GM18520 (cell line): Measurements from ENCODE around the gene F2RL2.

Source experiments
- ATAC-seq: cut with Tn5 transposase; IDR thresholded peaks from one replicate; pipeline ENCODE4 v1.9.1; 2021; ENCODE audit not compliant: unreplicated experiment

The F2RL2 gene, protein sequence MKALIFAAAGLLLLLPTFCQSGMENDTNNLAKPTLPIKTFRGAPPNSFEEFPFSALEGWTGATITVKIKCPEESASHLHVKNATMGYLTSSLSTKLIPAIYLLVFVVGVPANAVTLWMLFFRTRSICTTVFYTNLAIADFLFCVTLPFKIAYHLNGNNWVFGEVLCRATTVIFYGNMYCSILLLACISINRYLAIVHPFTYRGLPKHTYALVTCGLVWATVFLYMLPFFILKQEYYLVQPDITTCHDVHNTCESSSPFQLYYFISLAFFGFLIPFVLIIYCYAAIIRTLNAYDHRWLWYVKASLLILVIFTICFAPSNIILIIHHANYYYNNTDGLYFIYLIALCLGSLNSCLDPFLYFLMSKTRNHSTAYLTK

DNA sequence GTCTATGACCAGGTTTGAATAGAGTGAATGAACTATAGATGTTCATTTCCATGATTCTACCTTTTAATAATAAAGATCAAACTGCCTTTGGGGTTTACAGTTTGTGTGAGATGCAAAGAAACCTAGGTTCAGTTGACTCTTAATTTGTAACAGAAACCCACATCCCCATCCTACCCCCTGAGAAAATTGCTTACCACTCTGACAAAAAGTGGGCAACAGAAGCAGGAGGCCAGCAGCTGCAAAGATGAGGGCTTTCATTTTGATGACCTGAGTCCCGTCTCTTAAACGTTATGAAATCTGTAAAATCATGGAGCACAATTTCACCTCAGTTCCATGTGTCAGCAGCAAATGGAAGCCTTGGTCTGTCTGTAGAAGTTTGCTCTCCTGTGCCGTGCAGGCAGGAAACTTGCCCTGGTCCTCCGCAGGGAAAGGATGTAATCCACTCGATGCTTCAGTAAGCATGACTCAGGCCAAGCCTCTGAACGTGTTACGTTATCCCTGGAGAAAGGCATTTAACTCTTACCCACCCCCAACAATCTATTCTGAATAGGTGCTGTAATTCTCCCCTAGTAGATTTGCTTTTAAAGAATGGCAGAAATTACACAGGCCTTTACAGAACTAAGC, at the start of gene F2RL2:
Gene F2RL2, minus strand, starts transcription at position 431 of the 624 bp plus-strand sequence. Its CDS starts 173 bp downstream, at position 258.
- no peak for ATAC-seq

DNA sequence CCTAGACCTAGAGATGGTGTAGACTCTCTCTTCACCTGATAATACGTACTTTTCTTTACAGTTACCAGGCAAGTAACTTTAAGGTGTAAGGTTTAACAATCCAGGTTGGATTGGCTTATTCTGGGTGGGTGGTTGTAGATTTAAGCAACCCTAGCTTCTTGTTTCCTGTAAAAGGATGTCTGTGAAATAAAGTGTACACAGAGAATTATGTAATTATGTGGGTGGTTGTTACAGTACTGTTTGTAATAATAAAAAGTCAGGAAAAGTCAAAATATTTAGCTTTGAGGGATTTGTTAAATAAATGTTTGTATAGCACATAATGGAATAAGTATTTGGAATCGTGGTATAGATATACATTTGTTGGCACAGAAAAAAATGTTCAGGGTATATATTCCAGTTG, 49.0 kb upstream of the F2RL2 start:
- ATAC-seq: no peak

DNA sequence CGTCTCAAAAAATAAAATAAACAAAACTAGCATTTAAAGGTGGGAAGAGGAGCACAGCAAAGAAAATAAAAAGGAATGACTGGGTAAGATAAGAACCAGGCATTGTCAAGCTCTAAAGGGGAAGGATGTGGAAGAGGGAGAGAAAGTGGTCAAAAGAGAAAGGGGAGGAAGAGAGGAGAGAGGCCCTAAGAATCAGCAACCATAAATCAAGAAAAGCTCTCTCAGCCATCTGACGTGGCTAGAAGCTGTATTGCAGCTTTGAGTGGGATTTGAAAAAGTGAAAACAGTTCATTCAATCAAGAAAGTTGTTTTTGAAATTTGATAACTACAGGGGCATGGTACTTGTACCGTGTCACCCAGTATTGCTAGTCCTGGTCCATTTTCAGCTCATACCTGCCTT, 47.3 kb upstream of the F2RL2 start:
- no peak for ATAC-seq

DNA sequence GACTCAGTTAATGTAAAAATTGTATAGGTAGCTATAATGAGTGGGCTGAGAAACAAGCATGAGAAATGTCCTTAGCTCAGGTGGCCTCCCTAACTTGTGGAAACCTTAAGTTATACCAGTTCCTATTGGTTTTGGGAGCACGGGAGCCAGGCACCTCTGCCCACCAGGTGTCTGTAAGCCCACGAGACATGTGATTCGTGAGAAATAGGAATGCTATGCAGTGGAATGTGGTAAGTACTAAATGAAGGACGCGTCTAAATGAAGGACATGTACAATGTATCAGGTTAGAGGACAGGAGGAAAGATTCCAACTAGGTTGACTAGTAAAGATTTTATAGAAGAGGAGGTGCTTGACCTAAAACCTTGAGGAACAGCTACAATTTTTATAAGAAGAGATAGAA, 46.0 kb upstream of the F2RL2 start:
- no peak for ATAC-seq

DNA sequence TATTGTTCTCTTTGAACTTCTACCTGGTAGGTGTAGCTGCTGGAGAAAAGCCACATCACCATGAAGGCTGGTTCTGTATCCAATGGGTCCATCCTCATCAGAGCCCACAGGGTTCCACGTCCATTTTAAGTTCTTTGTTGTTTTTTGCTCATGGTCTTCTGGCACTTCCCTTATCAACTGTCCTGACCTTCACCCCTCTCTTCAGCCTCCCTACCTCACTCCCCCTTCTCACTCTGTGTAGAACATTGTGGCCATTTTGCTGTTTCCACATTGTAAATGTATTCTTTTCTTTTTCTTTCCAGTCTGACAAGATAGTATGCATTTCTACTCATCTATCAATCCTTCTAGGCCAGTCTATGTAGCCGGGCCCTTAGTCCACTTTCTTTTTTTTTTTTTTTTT, 44.3 kb upstream of the F2RL2 start:
- no peak for ATAC-seq

DNA sequence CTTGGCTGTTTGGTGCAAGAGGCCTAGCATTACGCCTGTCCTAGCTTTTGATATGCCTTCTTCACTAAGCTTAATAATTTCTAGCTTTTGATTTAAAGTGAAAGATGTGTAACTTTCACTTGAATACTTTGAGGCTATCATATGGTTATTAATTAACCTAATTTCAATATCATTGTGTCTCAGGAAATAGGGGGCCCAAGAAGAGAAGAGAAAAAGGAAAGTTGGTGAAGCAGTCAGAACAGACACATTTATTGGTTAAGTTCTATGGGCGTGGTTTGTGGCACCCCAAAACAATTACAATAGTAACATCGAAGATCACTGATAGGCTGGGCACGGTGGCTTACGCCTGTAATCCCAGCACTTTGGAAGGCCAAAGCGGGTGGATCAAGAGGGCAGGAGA, 40.9 kb upstream of the F2RL2 start:
- no peak for ATAC-seq

DNA sequence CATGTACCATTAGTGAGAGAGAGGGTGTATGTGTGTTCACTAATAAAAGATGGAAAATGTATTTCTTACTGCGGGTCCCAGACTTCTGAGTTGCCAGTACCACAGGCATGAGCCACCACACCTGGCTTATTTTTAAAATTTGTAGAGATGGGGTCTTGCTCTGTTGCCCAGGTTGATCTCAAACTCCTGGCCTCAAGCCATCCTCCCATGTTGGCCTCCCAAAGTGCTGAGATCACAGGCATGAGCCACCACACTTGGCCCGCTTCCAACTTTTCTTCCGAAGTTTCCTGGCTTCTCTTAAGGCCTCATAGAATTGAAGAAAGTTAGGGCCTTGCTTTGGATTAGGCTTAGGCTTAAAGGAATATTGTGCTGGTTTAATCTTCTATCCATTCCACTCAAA, 40.4 kb upstream of the F2RL2 start:
- no peak for ATAC-seq

DNA sequence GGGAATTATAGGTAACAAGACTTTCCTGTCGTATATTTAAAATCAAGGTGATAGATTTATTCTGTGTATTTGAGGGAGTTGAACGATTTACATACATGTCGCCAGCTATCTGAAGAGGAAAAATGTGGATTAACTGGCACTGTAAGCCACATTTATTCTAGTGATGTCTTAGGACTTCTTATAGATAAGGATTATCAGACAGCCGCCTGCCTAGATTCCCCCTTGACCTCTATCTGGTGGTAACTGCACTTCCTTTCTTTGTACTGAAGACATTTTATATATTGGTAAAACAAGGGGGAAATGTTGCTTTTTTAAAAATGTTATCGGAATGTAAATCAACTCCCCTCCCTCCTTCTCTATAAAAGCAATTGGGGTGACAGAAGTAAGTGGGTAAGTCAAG, 39.3 kb upstream of the F2RL2 start:
- no peak for ATAC-seq

DNA sequence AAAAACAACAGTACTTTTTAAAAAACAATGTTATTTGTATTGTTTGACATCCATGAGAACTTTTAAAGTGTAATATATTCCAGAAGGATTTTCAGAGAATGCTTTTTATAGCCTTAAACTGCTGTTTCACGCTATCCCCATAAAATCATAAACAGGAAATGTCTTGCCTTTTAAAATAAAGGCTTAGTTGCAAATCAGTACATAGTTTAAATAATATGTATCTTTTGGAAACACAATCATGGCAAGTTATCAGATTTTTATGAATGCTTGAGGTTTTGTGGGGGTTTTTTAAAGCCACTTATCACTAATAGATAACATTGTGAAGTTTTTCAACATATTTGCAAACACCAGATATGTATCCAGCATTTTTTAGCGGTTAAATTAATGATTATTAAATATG, 37.2 kb upstream of the F2RL2 start:
- ATAC-seq: no peak

DNA sequence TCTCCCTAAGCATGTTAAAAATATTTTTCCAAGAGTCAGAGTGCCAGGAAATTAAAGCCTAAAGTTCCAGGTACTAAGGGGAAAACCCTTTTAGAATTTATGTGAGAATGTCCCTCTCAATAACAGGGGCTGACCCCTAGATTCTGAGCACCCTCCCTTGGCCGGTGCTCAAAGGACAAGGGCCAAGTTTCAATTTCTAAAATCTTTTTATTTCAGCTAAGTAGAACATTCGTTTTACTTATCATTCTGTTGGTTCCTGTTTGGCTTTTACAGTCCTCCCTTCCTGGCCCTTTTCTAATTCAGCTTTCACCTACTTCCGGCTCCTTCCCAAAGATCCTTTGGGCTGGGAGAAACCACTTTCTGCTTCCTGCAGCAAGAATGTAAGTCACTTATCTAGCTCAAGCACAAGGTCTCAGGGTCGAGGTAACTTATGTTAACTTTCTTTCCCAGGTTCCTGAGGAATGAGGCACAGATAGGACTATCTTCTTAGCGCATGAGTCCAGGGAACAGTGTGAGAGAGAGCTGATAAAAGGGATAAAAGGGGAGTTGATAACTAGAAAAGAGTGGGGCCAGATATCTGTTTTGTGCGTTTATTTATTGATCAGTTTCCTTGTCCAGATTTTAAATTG, 34.6 kb upstream of the F2RL2 start:
- no peak for ATAC-seq

DNA sequence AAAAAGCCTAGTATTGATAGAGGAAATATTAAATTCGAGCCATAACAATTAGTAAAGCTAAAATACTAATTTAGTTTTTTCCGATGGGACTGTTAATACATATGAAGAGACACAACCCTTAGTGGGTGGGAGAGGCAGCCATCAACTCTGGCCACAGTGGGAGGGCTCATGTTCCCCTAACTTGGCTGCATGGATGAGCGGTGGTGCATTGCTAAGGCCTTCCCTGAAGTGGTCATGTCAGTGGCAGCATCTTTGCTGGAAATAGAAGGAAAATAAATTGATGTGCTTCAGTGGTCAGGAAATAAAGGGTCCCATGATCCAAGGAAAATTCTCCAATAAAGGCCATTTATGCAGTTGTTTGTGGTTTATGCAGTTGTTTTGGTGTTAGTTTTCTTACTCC, 33.9 kb upstream of the F2RL2 start:
- no peak for ATAC-seq

DNA sequence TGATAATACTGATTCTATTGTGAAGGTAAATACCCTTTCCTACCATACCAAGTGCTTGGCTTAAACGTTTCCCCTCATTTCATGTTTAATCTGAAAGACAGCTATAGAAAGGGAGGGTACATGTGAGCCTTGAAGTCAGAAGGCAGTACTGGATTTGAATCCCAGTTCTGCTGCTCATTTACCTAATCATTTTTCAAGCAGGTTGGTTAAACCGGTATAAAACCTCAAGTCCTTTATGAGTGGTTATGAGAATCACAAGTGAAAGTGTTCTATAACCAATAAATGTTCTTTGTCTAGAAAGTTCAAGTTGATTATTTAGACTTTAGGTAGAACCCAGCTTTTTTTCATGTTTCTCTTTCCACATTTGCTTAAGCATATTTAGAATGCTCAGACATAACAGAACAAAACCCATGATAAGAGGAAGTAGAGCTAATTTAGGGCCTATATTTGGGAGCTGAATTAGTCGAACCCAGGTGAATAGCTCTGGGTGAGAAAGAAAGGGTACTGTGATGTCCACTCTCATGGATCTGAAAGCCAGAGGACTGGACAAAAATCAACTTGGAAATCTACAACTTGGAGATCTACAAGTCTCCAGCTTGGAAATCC, 29.7 kb upstream of the F2RL2 start:
- no peak for ATAC-seq

DNA sequence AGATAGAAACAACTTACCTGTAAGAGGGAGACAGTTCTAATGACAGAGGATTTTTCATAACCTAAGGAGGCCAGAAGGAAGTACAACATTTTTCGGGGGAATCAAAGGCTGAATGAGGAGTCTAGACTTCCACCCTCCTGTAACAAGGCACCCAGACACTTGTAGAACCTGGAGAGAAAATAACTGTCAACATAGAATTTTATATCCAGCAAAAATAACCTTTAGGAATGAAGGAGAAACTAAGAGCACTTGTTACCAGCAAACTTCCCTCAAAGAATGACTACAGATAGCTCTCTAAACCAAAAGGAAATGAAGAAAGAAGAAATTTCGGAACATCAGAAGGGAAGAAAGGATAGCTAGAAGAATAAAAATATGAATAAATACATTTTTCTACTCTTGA, 25.9 kb upstream of the F2RL2 start:
- no peak for ATAC-seq

DNA sequence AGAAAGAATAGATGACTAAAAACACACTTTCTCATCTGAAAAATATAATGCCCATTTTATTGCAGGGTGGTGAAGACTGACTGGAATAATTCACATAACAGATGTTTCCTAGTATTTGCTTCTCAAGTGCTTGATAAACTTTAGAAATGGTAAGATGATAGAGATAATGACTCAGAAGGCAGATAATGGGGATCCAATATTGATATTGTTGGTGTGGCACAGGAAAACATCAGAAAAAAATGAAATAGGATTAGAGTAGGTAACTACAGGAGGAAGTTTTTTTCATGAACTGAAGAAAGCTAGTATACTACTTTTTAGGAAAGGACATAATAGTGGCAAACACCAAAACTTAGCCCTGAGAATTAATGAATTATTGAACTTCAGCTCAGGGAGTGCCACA, 20.2 kb upstream of the F2RL2 start:
- ATAC-seq: no peak

DNA sequence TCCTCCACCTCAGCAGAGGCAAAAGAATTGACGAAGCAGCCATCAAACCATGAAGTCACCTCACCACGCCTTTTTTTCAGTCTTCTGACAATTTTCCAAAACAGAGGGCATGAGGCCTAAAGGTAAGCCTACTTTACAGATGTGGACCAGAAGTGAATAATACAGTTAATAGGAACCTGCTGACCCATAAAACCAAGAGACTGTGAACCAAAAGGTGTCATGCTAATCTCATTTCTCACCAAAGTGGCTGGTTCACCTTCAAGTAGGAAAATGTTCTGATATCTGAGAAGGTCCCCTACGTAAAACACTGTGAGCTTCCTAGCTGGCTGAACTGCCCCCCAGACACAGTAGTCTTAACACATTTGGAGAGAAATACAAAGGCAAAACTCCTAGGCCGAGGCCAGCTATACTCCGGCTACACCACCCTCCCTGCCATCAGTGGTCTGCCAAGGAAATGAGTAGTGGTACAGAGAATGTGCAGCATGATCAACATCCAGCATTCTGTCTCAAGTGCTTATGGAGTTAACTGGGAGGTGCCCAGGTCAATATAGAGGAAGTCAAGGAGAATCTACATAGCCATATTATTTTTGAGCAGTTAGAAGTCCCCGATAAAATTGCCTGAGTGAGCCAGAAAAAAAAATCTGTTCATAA, 19.3 kb upstream of the F2RL2 start:
- no peak for ATAC-seq

DNA sequence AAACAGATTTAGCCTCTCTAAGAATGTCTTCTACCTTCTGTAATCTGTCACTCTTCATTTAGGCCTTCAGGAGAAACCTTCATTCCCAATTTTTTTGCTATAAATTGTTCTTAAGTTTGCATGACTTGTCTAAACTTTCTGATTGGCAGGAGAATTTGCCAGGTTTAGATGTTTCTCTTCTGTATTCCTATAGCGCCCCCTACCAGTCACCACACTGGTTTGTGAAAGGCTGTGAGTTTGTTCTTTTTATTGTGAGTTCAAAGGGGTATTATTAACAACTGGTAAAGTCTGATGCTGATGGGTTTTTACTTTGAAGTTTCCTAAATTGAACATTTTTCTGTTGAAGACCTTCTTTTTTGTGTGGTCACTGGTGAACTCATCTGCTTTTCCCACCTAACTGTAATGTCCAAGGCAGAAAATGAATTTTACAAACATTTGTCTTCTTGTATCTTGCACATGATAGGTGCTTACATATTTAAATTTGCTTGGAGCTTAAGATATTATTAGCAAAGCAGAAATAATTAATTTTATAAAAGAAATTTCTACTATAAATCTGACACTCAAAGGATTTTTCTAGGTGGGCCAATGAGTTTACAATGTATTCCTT, 18.4 kb upstream of the F2RL2 start:
- ATAC-seq: no peak

DNA sequence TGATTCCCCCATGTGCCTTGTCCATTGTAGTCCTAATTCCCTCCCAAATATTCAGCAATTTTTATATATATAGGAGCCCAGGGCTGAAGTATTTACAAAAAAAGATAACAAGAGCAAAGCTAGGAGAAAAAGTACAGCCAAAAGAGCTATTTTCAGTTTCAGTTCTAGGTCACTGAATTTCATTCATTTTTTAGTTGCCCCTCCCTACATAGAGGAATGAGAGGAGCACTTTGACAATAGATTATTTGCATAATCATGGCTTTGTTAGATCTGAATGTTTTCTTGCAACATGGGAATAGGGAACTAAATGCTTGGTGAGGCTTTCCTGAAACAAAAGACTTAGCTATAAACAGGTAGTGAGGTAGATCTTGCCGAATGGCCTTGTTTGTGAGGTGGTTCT, 15.3 kb upstream of the F2RL2 start:
- no peak for ATAC-seq

DNA sequence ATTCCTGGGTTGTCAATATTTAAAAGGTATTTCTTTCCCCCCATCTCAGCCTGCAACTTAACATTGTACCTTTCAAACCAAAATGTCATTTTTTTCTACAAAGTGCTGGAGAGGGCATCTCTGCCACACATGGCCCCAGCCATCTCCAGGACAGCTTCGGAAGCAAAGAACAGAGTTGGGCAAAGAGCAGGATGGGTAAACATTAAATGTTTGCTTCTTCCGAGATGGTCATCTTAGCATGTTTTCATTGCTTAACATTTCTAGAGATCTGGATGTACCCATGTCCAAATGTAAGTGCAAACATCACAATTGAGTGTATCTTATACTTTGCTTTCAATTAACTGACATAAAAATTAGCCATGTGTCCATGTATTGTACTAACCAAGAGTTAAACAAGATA, 14.3 kb upstream of the F2RL2 start:
- ATAC-seq: no peak

DNA sequence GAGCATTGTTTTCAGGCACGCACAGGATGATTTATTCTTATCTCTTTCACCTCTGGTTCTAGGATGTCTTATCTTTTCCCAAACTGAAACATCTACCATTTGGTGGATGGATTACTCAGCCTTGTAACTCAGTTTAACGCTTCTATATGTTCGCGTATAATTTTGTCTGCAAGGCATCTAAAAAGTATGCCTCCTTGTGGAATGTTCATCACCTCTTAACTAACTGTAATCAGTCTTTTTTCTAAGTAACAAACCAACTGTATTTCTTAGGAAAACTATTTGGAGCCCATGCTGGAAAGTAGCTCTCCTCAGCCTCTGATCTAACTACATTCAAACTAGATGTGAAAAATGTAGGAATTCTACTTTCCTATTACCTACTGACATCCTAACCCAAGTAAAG, 11.5 kb upstream of the F2RL2 start:
- ATAC-seq: no peak

DNA sequence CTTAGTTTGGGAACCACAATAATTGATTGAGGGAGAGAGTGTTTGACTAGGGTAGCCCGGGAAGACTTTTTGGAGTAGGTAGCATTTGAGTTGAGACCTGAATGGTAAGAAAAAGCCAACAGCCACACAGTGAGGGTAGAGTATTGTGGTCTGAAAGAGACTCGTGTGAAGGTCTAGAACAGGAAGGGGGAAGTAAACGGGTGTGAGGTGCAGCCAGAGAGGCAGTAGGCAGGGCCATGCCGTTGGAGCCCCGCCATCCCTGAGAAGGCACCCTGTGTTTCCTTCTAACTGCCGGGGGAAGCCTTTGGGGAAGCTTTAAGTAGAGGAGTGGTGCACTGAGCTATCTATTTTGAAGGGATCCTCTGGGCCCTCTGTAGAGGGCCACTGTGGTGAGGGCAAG, 3.5 kb upstream of the F2RL2 start:
- ATAC-seq: no peak
